ENCODE data around the gene SLC37A4.
"Not testable (repeated sequence)": the region's sequence is repeated elsewhere in the genome, so short reads cannot be mapped to it uniquely, and the experiment has no call there.

Gene SLC37A4

GRCh38 chr11:119017377-119017776 is 13.3 kb downstream of the SLC37A4 start:
- Histone ChIP-seq H3K4me1 (ENCODE audit: control insufficient read depth, insufficient read depth, low read length) (peaks cover 33% of the 10 kb centered on the region), H3K36me3 (ENCODE audit: control insufficient read depth in 2 of 2, insufficient read depth in 2 of 2, low read length in 2 of 2) (peaks cover 24 to 42% of the 10 kb centered on the region in 2 donors), H3K27ac (ENCODE audit: low read length) (peak overlapping the region; percentile 90), H3K4me3 (ENCODE audit: low read length in 2 of 2) (peak overlapping the region; percentile 87 to 98), H3K9ac (ENCODE audit: low read length in 2 of 2) (peak overlapping the region; percentile 95)
- not testable (repeated sequence) for H3K27me3 ChIP-seq (ENCODE audit: control insufficient read depth in 1 of 2, insufficient read depth in 2 of 2, low read length in 2 of 2); H3K9me3 ChIP-seq (ENCODE audit: control insufficient read depth in 2 of 2, low read length in 2 of 2)

DNA sequence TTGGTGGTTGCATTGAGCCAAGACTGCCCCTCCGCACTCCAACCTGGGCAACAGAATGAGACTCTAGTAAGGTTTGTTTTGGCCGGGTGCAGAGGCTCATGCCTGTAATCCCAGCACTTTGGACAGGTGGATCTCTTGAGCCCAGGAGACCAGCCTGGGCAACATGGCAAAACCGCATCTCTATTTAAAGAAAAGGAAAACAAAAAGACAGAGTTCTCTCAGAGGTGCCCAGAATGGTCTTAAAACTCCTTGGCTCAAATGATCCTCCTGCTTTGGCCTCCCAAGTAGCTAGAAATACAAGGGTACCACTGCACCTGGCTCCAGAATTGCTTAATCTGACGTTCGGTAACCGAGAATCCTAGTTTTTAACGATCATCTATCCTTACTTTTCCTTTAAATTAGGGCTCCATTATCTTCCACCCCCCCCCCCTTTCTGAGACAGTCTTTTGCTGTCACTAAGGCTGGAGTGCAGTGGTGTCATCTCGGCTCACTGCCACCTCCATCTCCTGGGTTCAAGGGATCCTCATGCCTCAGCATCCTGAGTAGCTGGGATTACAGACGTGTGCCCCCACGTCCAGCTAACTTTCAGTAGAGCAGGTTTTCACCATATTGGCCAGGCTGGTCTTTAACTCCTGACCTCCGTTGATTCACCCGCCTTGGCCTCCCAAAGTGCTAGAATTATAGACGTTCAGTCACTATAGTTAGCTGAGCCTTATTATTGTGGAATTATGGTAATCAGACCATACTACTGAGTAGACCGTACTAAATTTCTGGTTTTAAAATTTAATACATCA is 14.3 kb downstream of the SLC37A4 start:
- Histone ChIP-seq H3K36me3 (ENCODE audit: control insufficient read depth in 2 of 2, insufficient read depth in 2 of 2, low read length in 2 of 2) (peaks cover 28 to 45% of the 10 kb centered on the region in 2 donors), H3K4me1 (ENCODE audit: control insufficient read depth, insufficient read depth, low read length) (peaks cover 29% of the 10 kb centered on the region), H3K4me3 (ENCODE audit: low read length in 2 of 2) (peak overlapping the region; percentile 35 to 87), H3K9ac (ENCODE audit: low read length in 2 of 2) (peak overlapping the region; percentile 13 to 29), H3K9me3 (ENCODE audit: control insufficient read depth in 2 of 2, low read length in 2 of 2) (no peaks in the 10 kb centered on the region), H3K27ac (ENCODE audit: low read length) (no peak overlapping the region), H3K27me3 (ENCODE audit: control insufficient read depth in 1 of 2, insufficient read depth in 2 of 2, low read length in 2 of 2) (no peaks in the 10 kb centered on the region)

DNA sequence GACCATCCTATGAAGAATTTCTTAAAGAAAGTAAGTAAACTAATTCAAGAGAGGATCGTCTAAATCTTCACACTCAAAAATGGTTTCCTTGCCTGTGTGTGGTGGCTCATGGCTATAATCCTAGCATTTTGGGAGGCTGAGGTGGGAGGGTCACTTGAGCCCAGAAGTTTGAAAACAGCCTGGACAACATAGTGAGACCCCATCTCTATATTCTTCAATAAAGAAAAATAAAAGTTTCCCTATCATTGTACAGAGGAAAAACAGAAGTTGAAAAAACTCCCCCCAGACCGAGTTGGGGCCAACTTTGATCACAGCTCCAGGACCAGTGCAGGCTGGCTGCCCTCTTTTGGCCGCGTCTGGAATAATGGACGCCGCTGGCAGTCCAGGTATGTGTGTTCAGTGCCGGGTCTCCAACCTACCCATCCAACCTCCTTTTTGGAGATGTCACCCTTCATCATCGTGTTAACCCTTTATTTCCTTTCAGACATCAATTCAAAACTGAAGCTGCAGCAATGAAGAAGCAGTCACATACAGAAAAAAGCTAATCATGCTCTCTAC is 15.5 kb downstream of the SLC37A4 start:
- H3K27me3 ChIP-seq (ENCODE audit: control insufficient read depth in 1 of 2, insufficient read depth in 2 of 2, low read length in 2 of 2): no peaks in the 10 kb centered on the region
- H3K9ac ChIP-seq (ENCODE audit: low read length in 2 of 2): no peak overlapping the region
- H3K9me3 ChIP-seq (ENCODE audit: control insufficient read depth in 2 of 2, low read length in 2 of 2): no peaks in the 10 kb centered on the region
- H3K36me3 ChIP-seq (ENCODE audit: control insufficient read depth in 2 of 2, insufficient read depth in 2 of 2, low read length in 2 of 2): peaks cover 34 to 49% of the 10 kb centered on the region in 2 donors
- no peak overlapping the region for H3K4me3 ChIP-seq (ENCODE audit: low read length in 2 of 2)
- peaks cover 24% of the 10 kb centered on the region for H3K4me1 ChIP-seq (ENCODE audit: control insufficient read depth, insufficient read depth, low read length)
- H3K27ac ChIP-seq (ENCODE audit: low read length): no peak overlapping the region

DNA sequence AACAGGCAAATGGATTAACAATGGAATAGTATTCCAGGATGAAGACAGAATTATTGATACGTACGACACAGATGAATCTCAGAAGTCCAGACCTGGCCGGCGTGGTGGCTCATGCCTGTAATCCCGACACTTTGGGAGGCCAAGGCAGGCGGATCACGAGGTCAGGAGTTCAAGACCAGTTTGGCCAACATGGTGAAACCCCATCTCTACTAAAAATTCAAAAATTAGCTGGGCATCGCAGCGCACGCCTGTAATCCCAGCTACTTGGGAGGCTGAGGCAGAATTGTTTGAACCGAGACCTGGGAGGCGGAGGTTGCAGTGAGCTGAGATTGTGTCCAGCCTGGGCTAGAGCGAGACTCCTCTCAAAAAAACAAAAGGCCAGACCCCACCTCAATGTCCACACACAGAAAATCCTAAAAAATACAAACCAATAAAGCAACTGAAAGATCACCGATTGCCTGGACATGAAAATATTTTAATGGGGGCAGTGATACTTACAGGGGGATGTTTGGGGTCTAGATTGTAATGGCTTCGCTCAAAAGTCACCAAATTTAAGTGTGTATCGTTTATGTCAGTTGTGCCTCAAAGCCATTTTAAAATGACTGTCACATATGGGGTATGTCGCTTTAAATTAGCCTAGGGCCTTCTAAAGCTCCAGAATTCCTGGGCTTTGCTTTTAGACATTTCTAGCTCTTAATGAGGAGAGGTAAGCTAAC is 16.3 kb downstream of the SLC37A4 start:
- Histone ChIP-seq H3K4me1 (ENCODE audit: control insufficient read depth, insufficient read depth, low read length) (peaks cover 17% of the 10 kb centered on the region), H3K9ac (ENCODE audit: low read length in 2 of 2) (no peak overlapping the region), H3K27ac (ENCODE audit: low read length) (no peak overlapping the region), H3K27me3 (ENCODE audit: control insufficient read depth in 1 of 2, insufficient read depth in 2 of 2, low read length in 2 of 2) (no peaks in the 10 kb centered on the region), H3K9me3 (ENCODE audit: control insufficient read depth in 2 of 2, low read length in 2 of 2) (no peaks in the 10 kb centered on the region), H3K36me3 (ENCODE audit: control insufficient read depth in 2 of 2, insufficient read depth in 2 of 2, low read length in 2 of 2) (peaks cover 40 to 49% of the 10 kb centered on the region in 2 donors), H3K4me3 (ENCODE audit: low read length in 2 of 2) (no peak overlapping the region)

- Histone ChIP-seq H3K9me3 (ENCODE audit: control insufficient read depth in 2 of 2, low read length in 2 of 2) (no peaks in the 10 kb centered on the region), H3K4me3 (ENCODE audit: low read length in 2 of 2) (no peak overlapping the region), H3K27me3 (ENCODE audit: control insufficient read depth in 1 of 2, insufficient read depth in 2 of 2, low read length in 2 of 2) (no peaks in the 10 kb centered on the region), H3K27ac (ENCODE audit: low read length) (no peak overlapping the region), H3K9ac (ENCODE audit: low read length in 2 of 2) (no peak overlapping the region), H3K4me1 (ENCODE audit: control insufficient read depth, insufficient read depth, low read length) (peaks cover 17% of the 10 kb centered on the region), H3K36me3 (ENCODE audit: control insufficient read depth in 2 of 2, insufficient read depth in 2 of 2, low read length in 2 of 2) (peaks cover 42 to 49% of the 10 kb centered on the region in 2 donors)
Observed at GRCh38 chr11:119012629-119013170, 18.0 kb downstream of the SLC37A4 start.

DNA sequence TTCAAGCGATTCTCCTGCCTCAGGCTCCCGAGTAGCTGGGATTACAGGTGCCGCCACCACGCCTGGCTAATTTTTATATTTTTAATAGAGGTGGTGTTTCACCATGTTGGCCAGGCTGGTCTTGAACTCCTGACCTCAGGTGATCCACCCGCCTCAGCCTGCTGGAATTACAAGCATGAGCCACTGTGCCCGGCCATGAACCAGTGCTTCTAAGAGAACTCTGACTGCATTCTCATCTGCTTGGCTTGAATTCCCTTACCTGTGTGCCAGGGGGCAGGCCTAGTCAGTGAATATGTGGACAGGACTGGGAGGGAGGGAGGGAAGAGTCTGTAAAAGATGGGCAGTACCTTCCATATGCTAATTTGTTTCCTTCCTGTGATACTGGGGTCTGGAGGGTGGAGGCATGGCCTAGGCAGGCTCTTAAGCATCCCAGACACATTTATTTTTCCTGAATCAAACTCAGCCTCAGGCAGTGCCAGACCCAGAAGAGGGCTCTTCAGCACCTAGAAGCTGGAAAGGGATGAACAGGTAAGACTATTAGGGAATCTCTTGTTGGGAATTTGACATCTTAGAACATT is 19.1 kb downstream of the SLC37A4 start:
- peaks cover 6% of the 10 kb centered on the region for H3K4me1 ChIP-seq (ENCODE audit: control insufficient read depth, insufficient read depth, low read length)
- peaks cover 45 to 51% of the 10 kb centered on the region in 2 donors for H3K36me3 ChIP-seq (ENCODE audit: control insufficient read depth in 2 of 2, insufficient read depth in 2 of 2, low read length in 2 of 2)

GRCh38 chr11:119006656-119007055 is 24.0 kb downstream of the SLC37A4 start:
- H3K9me3 ChIP-seq (ENCODE audit: control insufficient read depth in 2 of 2, low read length in 2 of 2): no peaks in the 10 kb centered on the region
- H3K27ac ChIP-seq (ENCODE audit: low read length): no peak overlapping the region
- no peaks in the 10 kb centered on the region for H3K27me3 ChIP-seq (ENCODE audit: control insufficient read depth in 1 of 2, insufficient read depth in 2 of 2, low read length in 2 of 2)
- no peaks in the 10 kb centered on the region for H3K4me1 ChIP-seq (ENCODE audit: control insufficient read depth, insufficient read depth, low read length)
- peaks cover 15 to 23% of the 10 kb centered on the region in 2 donors for H3K36me3 ChIP-seq (ENCODE audit: control insufficient read depth in 2 of 2, insufficient read depth in 2 of 2, low read length in 2 of 2)
- H3K4me3 ChIP-seq (ENCODE audit: low read length in 2 of 2): no peak overlapping the region
- no peak overlapping the region for H3K9ac ChIP-seq (ENCODE audit: low read length in 2 of 2)

More for the DNA sequence above, 19.1 kb downstream of the SLC37A4 start:
- no peaks in the 10 kb centered on the region for H3K27me3 ChIP-seq (ENCODE audit: control insufficient read depth in 1 of 2, insufficient read depth in 2 of 2, low read length in 2 of 2)
- no peaks in the 10 kb centered on the region for H3K9me3 ChIP-seq (ENCODE audit: control insufficient read depth in 2 of 2, low read length in 2 of 2)
- no peak overlapping the region for H3K27ac ChIP-seq (ENCODE audit: low read length)
- no peak overlapping the region for H3K4me3 ChIP-seq (ENCODE audit: low read length in 2 of 2)
- H3K9ac ChIP-seq (ENCODE audit: low read length in 2 of 2): no peak overlapping the region

DNA sequence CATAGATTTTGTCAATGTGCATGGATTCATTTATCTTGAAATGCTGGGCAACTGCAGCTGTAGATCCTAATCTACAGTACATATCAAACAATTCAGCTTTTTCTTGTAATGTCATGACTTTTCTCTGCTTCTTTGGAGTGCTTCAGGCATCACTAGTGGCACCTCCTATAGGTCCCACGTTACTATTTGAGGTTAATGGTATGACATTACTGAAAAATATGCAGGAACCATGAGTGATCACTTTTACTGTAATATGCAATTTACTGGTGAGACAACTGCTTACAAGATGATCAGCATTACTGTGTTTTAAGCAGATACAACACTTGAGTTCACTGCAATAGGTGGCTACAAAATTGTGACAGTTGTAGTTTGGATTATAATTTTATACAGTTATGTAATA is 29.8 kb downstream of the SLC37A4 start:
- Histone ChIP-seq H3K27ac (ENCODE audit: low read length) (no peak overlapping the region), H3K9ac (ENCODE audit: low read length in 2 of 2) (no peak overlapping the region), H3K9me3 (ENCODE audit: control insufficient read depth in 2 of 2, low read length in 2 of 2) (no peaks in the 10 kb centered on the region), H3K4me1 (ENCODE audit: control insufficient read depth, insufficient read depth, low read length) (peaks cover 26% of the 10 kb centered on the region), H3K36me3 (ENCODE audit: control insufficient read depth in 2 of 2, insufficient read depth in 2 of 2, low read length in 2 of 2) (peaks cover 5 to 7% of the 10 kb centered on the region in 2 donors), H3K4me3 (ENCODE audit: low read length in 2 of 2) (no peak overlapping the region), H3K27me3 (ENCODE audit: control insufficient read depth in 1 of 2, insufficient read depth in 2 of 2, low read length in 2 of 2) (no peaks in the 10 kb centered on the region)

DNA sequence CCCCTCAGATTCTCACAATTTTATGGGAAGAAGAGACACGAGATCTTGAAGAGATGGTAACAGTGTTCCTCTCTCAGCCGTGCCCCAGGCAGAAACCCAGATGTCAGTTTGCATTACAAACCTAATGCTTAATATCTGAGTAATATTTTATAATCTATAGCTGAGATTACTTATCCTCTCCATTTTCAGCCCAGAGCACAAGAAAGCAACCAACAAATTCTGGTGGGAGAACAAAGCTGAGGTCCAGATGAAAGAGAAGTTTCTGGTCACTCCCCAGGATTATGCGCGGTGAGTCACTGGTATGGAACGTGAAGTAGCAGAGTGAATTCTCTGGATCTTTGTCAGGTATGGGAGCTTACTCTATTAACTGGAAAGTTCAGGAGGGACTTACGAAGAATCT is 31.9 kb downstream of the SLC37A4 start:
- peak overlapping the region; percentile 88 to 89 for H3K9ac ChIP-seq (ENCODE audit: low read length in 2 of 2)
- no peaks in the 10 kb centered on the region for H3K9me3 ChIP-seq (ENCODE audit: control insufficient read depth in 2 of 2, low read length in 2 of 2)
- H3K4me3 ChIP-seq (ENCODE audit: low read length in 2 of 2): peak overlapping the region; percentile 96 to 99
- H3K4me1 ChIP-seq (ENCODE audit: control insufficient read depth, insufficient read depth, low read length): peaks cover 26% of the 10 kb centered on the region
- H3K27me3 ChIP-seq (ENCODE audit: control insufficient read depth in 1 of 2, insufficient read depth in 2 of 2, low read length in 2 of 2): no peaks in the 10 kb centered on the region
- H3K27ac ChIP-seq (ENCODE audit: low read length): peak overlapping the region; percentile 87
- peaks cover 5 to 7% of the 10 kb centered on the region in 2 donors for H3K36me3 ChIP-seq (ENCODE audit: control insufficient read depth in 2 of 2, insufficient read depth in 2 of 2, low read length in 2 of 2)

DNA sequence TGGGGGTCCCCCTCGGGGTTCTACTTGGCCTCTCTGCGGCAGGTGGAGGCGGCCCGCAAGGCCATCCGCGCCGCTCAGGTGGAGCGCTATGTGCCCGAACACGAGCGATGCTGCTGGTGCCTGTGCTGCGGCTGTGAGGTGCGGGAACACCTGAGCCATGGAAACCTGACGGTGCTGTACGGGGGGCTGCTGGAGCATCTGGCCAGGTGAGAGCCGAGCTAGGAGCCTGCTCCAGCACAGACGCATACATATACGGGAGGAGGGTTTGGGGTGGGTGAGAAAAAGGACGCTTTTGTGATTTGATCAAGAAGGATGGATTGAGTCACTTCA is 32.3 kb downstream of the SLC37A4 start:
- peak overlapping the region; percentile 87 for H3K27ac ChIP-seq (ENCODE audit: low read length)
- peak overlapping the region; percentile 96 to 99 for H3K4me3 ChIP-seq (ENCODE audit: low read length in 2 of 2)
- H3K27me3 ChIP-seq (ENCODE audit: control insufficient read depth in 1 of 2, insufficient read depth in 2 of 2, low read length in 2 of 2): no peaks in the 10 kb centered on the region
- H3K36me3 ChIP-seq (ENCODE audit: control insufficient read depth in 2 of 2, insufficient read depth in 2 of 2, low read length in 2 of 2): peaks cover 5 to 7% of the 10 kb centered on the region in 2 donors
- no peaks in the 10 kb centered on the region for H3K9me3 ChIP-seq (ENCODE audit: control insufficient read depth in 2 of 2, low read length in 2 of 2)
- peak overlapping the region; percentile 88 to 89 for H3K9ac ChIP-seq (ENCODE audit: low read length in 2 of 2)
- H3K4me1 ChIP-seq (ENCODE audit: control insufficient read depth, insufficient read depth, low read length): peaks cover 26% of the 10 kb centered on the region

Measured in stomach smooth muscle (tissue), 2 donors.